ENCODE results near the gene MSL1.

GRCh38 chr17:40092581-40092980 is 29.2 kb upstream of the MSL1 start:
- TF ChIP-seq, protein P1, sequence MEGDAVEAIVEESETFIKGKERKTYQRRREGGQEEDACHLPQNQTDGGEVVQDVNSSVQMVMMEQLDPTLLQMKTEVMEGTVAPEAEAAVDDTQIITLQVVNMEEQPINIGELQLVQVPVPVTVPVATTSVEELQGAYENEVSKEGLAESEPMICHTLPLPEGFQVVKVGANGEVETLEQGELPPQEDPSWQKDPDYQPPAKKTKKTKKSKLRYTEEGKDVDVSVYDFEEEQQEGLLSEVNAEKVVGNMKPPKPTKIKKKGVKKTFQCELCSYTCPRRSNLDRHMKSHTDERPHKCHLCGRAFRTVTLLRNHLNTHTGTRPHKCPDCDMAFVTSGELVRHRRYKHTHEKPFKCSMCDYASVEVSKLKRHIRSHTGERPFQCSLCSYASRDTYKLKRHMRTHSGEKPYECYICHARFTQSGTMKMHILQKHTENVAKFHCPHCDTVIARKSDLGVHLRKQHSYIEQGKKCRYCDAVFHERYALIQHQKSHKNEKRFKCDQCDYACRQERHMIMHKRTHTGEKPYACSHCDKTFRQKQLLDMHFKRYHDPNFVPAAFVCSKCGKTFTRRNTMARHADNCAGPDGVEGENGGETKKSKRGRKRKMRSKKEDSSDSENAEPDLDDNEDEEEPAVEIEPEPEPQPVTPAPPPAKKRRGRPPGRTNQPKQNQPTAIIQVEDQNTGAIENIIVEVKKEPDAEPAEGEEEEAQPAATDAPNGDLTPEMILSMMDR (tag by site-specific recombination; IDR thresholded peaks at IDR 0.05) = no peak
- no peak for TF ChIP-seq ZNF274 (IDR thresholded peaks at IDR 0.05; ENCODE audit: low read length)
- TF ChIP-seq ZNF274 (tag by site-specific recombination; IDR thresholded peaks at IDR 0.05; ENCODE audit: borderline replicate concordance) = no peak
- no peak for TF ChIP-seq SCRT1 (tag by site-specific recombination; IDR thresholded peaks at IDR 0.05; ENCODE audit: borderline replicate concordance)
- no peak for TF ChIP-seq ZNF777 (tag by site-specific recombination; IDR thresholded peaks at IDR 0.05; ENCODE audit: borderline replicate concordance)
- TF ChIP-seq ZNF76 (tag by site-specific recombination; IDR thresholded peaks at IDR 0.05; ENCODE audit: borderline replicate concordance, low read depth) = no peak
- TF ChIP-seq REST (tag by site-specific recombination; IDR thresholded peaks at IDR 0.05) = no peak
- no peak for TF ChIP-seq ZNF776 (tag by site-specific recombination; IDR thresholded peaks at IDR 0.05; ENCODE audit: borderline replicate concordance)
- TF ChIP-seq ZNF239 (tag by site-specific recombination; IDR thresholded peaks at IDR 0.05) = no peak
- TF ChIP-seq SETDB1 (IDR thresholded peaks at IDR 0.05; ENCODE audit: insufficient read length, low read length) = no peak
- TF ChIP-seq ZNF791 (tag by site-specific recombination; IDR thresholded peaks at IDR 0.05) = no peak

All from HEK293 (cell line).